ENCODE measurements around the gene ATP11A. TPM values are rescaled to one million over a fixed set of nuclear protein-coding genes. Genes with fewer than 3 reads are reported as not detected.

The ATP11A gene
- total RNA-seq, 1 experiment from 2014 or later, result 8.7 TPM

- no peaks in the 10 kb centered on the region for H3K79me2 ChIP-seq (ENCODE audit: low read length)
- no peak overlapping the region for H3K4me2 ChIP-seq (ENCODE audit: low read length)
- no peaks in the 10 kb centered on the region for H3F3A ChIP-seq (ENCODE audit: low read length, unreplicated experiment)
- H3K27ac ChIP-seq (ENCODE audit: low read length), result no peak overlapping the region
- intact Hi-C loops (cut with micrococcal nuclease), result no loop called here
- H4K20me1 ChIP-seq (ENCODE audit: low read length), result no peaks in the 10 kb centered on the region
- ChIA-PET POLR2A (ENCODE audit: unreplicated experiment) (no interaction called here), CTCF (no interaction called here)
- H3K9me3 ChIP-seq (ENCODE audit: low read length), result no peaks in the 10 kb centered on the region
- no peak overlapping the region for H2AFZ ChIP-seq (ENCODE audit: low read length)
- no peaks in the 10 kb centered on the region for H3K27me3 ChIP-seq (ENCODE audit: low read length)
- BruUV-seq (replicated peaks), result no TSS peak
- DNase-seq, result no peak
- no peaks in the 10 kb centered on the region for H3K9me2 ChIP-seq (replicated peaks; ENCODE audit: low read length)
- TF ChIP-seq EZH2phosphoT487 (IDR thresholded peaks at IDR 0.05; ENCODE audit: borderline replicate concordance, low read length) (no peak), CTCF (conservative IDR thresholded peaks at IDR 0.05; ENCODE audit: low read depth, low read length) (no peak), EZH2 (IDR thresholded peaks at IDR 0.05; ENCODE audit: low read length, unreplicated experiment) (no peak)
- no peak overlapping the region for H3K9ac ChIP-seq (ENCODE audit: low read length)
- H3K4me3 ChIP-seq (ENCODE audit: low read length), result no peak overlapping the region
- H3K4me1 ChIP-seq (ENCODE audit: insufficient read depth, low read length), result no peaks in the 10 kb centered on the region
- H3K36me3 ChIP-seq (ENCODE audit: low read depth, low read length), result no peaks in the 10 kb centered on the region
- ATAC-seq, result no peak
Measured at GRCh38 chr13:112737294-112737693, 47.5 kb downstream of the ATP11A start.

GRCh38 chr13:112738606-112739005, 48.8 kb downstream of the ATP11A start:
- Histone ChIP-seq H2AFZ (ENCODE audit: low read length) (no peak overlapping the region), H3K4me1 (ENCODE audit: insufficient read depth, low read length) (no peaks in the 10 kb centered on the region), H3K79me2 (ENCODE audit: low read length) (no peaks in the 10 kb centered on the region), H3F3A (ENCODE audit: low read length, unreplicated experiment) (no peaks in the 10 kb centered on the region), H3K27ac (ENCODE audit: low read length) (no peak overlapping the region), H4K20me1 (ENCODE audit: low read length) (no peaks in the 10 kb centered on the region), H3K4me3 (ENCODE audit: low read length) (no peak overlapping the region), H3K9ac (ENCODE audit: low read length) (no peak overlapping the region), H3K36me3 (ENCODE audit: low read depth, low read length) (no peaks in the 10 kb centered on the region), H3K9me3 (ENCODE audit: low read length) (no peaks in the 10 kb centered on the region), H3K9me2 (replicated peaks; ENCODE audit: low read length) (no peaks in the 10 kb centered on the region), H3K27me3 (ENCODE audit: low read length) (no peaks in the 10 kb centered on the region), H3K4me2 (ENCODE audit: low read length) (no peak overlapping the region)
- ATAC-seq (no peak), DNase-seq (no peak)
- ChIA-PET POLR2A (ENCODE audit: unreplicated experiment) (no interaction called here), CTCF (no interaction called here)
- intact Hi-C loops (cut with micrococcal nuclease), result no loop called here
- no peak for TF ChIP-seq EZH2phosphoT487 (IDR thresholded peaks at IDR 0.05; ENCODE audit: borderline replicate concordance, low read length)
- TF ChIP-seq CTCF (conservative IDR thresholded peaks at IDR 0.05; ENCODE audit: low read depth, low read length), result no peak
- TF ChIP-seq EZH2 (IDR thresholded peaks at IDR 0.05; ENCODE audit: low read length, unreplicated experiment), result no peak
- BruUV-seq (replicated peaks), result no TSS peak

- Histone ChIP-seq H3F3A (ENCODE audit: low read length, unreplicated experiment) (no peaks in the 10 kb centered on the region), H3K9me3 (ENCODE audit: low read length) (no peaks in the 10 kb centered on the region), H3K27me3 (ENCODE audit: low read length) (no peaks in the 10 kb centered on the region), H3K9me2 (replicated peaks; ENCODE audit: low read length) (no peaks in the 10 kb centered on the region), H3K4me2 (ENCODE audit: low read length) (no peak overlapping the region), H3K4me1 (ENCODE audit: insufficient read depth, low read length) (no peaks in the 10 kb centered on the region), H3K27ac (ENCODE audit: low read length) (no peak overlapping the region), H3K79me2 (ENCODE audit: low read length) (no peaks in the 10 kb centered on the region), H3K9ac (ENCODE audit: low read length) (no peak overlapping the region), H4K20me1 (ENCODE audit: low read length) (no peaks in the 10 kb centered on the region), H3K4me3 (ENCODE audit: low read length) (no peak overlapping the region), H3K36me3 (ENCODE audit: low read depth, low read length) (no peaks in the 10 kb centered on the region), H2AFZ (ENCODE audit: low read length) (no peak overlapping the region)
- DNase-seq, result no peak
- POLR2A ChIA-PET (ENCODE audit: unreplicated experiment), result no interaction called here
- CTCF ChIA-PET, result no interaction called here
- no TSS peak for BruUV-seq (replicated peaks)
- TF ChIP-seq CTCF (conservative IDR thresholded peaks at IDR 0.05; ENCODE audit: low read depth, low read length) (no peak), EZH2phosphoT487 (IDR thresholded peaks at IDR 0.05; ENCODE audit: borderline replicate concordance, low read length) (no peak), EZH2 (IDR thresholded peaks at IDR 0.05; ENCODE audit: low read length, unreplicated experiment) (no peak)
- ATAC-seq, result no peak
- intact Hi-C loops (cut with micrococcal nuclease), result no loop called here
Measured at GRCh38 chr13:112740502-112741131, 50.8 kb downstream of the ATP11A start.
